CD4-positive, alpha-beta T cell treated with Interleukin-21 for 1 hour (primary cell): ENCODE data around the gene CD300E.

Experiments used
- DNase-seq: peaks from one replicate; pipeline ENCODE4 v3.0.0-alpha.2; 2020

The CD300E gene

GRCh38 chr17:74561586-74561985, 62.0 kb downstream of the CD300E start:
- DNase-seq = no peak
